Measurements from ENCODE around the gene BIRC7. TPM values are rescaled to one million over a fixed set of nuclear protein-coding genes. Genes with fewer than 3 reads are reported as not detected.

The BIRC7 gene
- total and polyA plus RNA-seq, 2 of the 4 experiments (the other 2 are of a cell fraction) = not detected

GRCh38 chr20:63253065-63253437, 17.3 kb downstream of the BIRC7 start:
- no peak overlapping the region; the same call in 1 of the 2 replicates for H3K4me2 ChIP-seq (ENCODE audit: low read depth, low read length)
- WGBS, 2 experiments (ENCODE audit: extremely low coverage in 2 of 2, insufficient read length in 1 of 2) = 3% methylated on average over 6 of the region's 16 CpGs; no CpG with 5 or more reads in 1 of the 2 experiments

More at GRCh38 chr20:63253065-63253437, 17.3 kb downstream of the BIRC7 start:
- Histone ChIP-seq H2AK5ac (ENCODE audit: low read depth, low read length) (no peak overlapping the region), H3K27me3 (ENCODE audit: control insufficient read depth, insufficient read depth, low read length) (peaks cover 71% of the 10 kb centered on the region), H4K91ac (ENCODE audit: insufficient read depth, low read depth, low read length) (no peak overlapping the region), H2AFZ (replicated peaks; ENCODE audit: low read length, poor library complexity) (peak overlapping the region; percentile 72), H4K20me1 (ENCODE audit: insufficient read depth, low read length) (no peaks in the 10 kb centered on the region; the same call in 1 of the 2 replicates), H2BK120ac (ENCODE audit: low read depth, low read length) (no peak overlapping the region), H3K14ac (replicated peaks; ENCODE audit: low read depth, low read length) (no peak overlapping the region), H3K79me1 (ENCODE audit: low read depth in 1 of 2, low read length in 2 of 2) (no peaks in the 10 kb centered on the region), H3K4me1 (ENCODE audit: control insufficient read depth, insufficient read depth, low read length) (no peaks in the 10 kb centered on the region), H2AK9ac (replicated peaks; ENCODE audit: low read depth, low read length, poor library complexity) (peak overlapping the region; percentile 42), H3K56ac (ENCODE audit: extremely low read depth, insufficient read depth, low read length) (no peak overlapping the region), H2BK15ac (ENCODE audit: low read depth, low read length) (no peak overlapping the region), H3K18ac (ENCODE audit: low read depth, low read length) (no peak overlapping the region), H2BK20ac (ENCODE audit: low read depth, low read length) (no peak overlapping the region), H3K9me1 (ENCODE audit: insufficient read depth, low read length) (no peaks in the 10 kb centered on the region), H3K9me3 (ENCODE audit: control insufficient read depth, insufficient read depth, low read length) (no peaks in the 10 kb centered on the region), H3K4ac (ENCODE audit: low read depth, low read length) (no peak overlapping the region), H3K4me3 (ENCODE audit: insufficient read depth, low read depth, low read length) (no peak overlapping the region), H3K27ac (ENCODE audit: insufficient read depth, low read length) (no peak overlapping the region), H2BK5ac (ENCODE audit: low read depth, low read length, poor library complexity, severe bottlenecking) (no peak overlapping the region), H4K8ac (ENCODE audit: low read depth in 2 of 2, low read length in 2 of 2) (no peak overlapping the region), H3K23ac (ENCODE audit: low read depth, low read length) (no peak overlapping the region), H4K5ac (ENCODE audit: low read depth, low read length) (no peak overlapping the region), H3K36me3 (ENCODE audit: control insufficient read depth, insufficient read depth, low read length) (no peaks in the 10 kb centered on the region), H3K9ac (ENCODE audit: low read depth, low read length) (no peak overlapping the region)
- dilution Hi-C loops (cut with HindIII; ENCODE audit: low sequenced_read_pairs, unreplicated experiment) (no loop called here), intact Hi-C loops (cut with micrococcal nuclease) (no loop called here), in situ Hi-C loops (cut with MboI; ENCODE audit: low sequenced_read_pairs) (no loop called here)
- DNase-seq (no peak), ATAC-seq (ENCODE audit: low read depth) (peak; percentile 16)
- CTCF ChIA-PET = interaction anchor here (2.8 kb wide), 1 partner anchor 29 kb away, joined by 13 read pairs; no protein-coding TSS in a partner anchor
- TF ChIP-seq POLR2A (IDR thresholded peaks at IDR 0.05; ENCODE audit: low read depth, low read length) (no peak), MXI1 (IDR thresholded peaks at IDR 0.05; ENCODE audit: borderline replicate concordance, low read depth, low read length) (no peak), CEBPB (IDR thresholded peaks at IDR 0.05; ENCODE audit: low read depth, low read length) (no peak), SMC3 (IDR thresholded peaks at IDR 0.05; ENCODE audit: low read depth, low read length) (no peak), BHLHE40 (IDR thresholded peaks at IDR 0.05; ENCODE audit: low read depth, low read length) (no peak), RCOR1 (IDR thresholded peaks at IDR 0.05; ENCODE audit: insufficient replicate concordance, low read length) (no peak), RAD21 (IDR thresholded peaks at IDR 0.05; ENCODE audit: low read length) (no peak), NFE2L2 (IDR thresholded peaks at IDR 0.05; ENCODE audit: low read depth, low read length) (no peak), RFX5 (IDR thresholded peaks at IDR 0.05; ENCODE audit: low read depth, low read length) (no peak), CTCF (conservative IDR thresholded peaks at IDR 0.05; ENCODE audit: low read depth, low read length) (no peak), MAZ (IDR thresholded peaks at IDR 0.05; ENCODE audit: borderline replicate concordance, low read depth, low read length) (no peak), CHD1 (IDR thresholded peaks at IDR 0.05; ENCODE audit: low read depth, low read length) (no peak), ELK1 (IDR thresholded peaks at IDR 0.05; ENCODE audit: borderline replicate concordance, low read depth, low read length) (no peak), MAFK (IDR thresholded peaks at IDR 0.05; ENCODE audit: low read depth, low read length) (no peak)
- no TSS peak for BruUV-seq (replicated peaks)
- POLR2A ChIA-PET (ENCODE audit: unreplicated experiment) = no interaction called here

Data from IMR-90 (cell line).